GM19455 (cell line): ENCODE data around the gene MMD.
A peak's percentile ranks its signal among the peaks of the same experiment; 100 is the strongest.
"Not testable (repeated sequence)": the region's sequence is repeated elsewhere in the genome, so short reads cannot be mapped to it uniquely, and the experiment has no call there.

Source experiments
- ATAC-seq: cut with Tn5 transposase; IDR thresholded peaks from one replicate; pipeline ENCODE4 v1.9.1; 2021; ENCODE audit not compliant: unreplicated experiment

MMD gene

GRCh38 chr17:55444471-55445441 is 23.1 kb upstream of the MMD start:
- peak; percentile 59 for ATAC-seq

- no peak for ATAC-seq
Measured at GRCh38 chr17:55443904-55444303, 22.3 kb upstream of the MMD start.

- no peak for ATAC-seq
Measured at GRCh38 chr17:55442953-55443683, 21.5 kb upstream of the MMD start.

GRCh38 chr17:55442462-55442861 is 20.8 kb upstream of the MMD start:
- no peak for ATAC-seq

- no peak for ATAC-seq
Measured at GRCh38 chr17:55441544-55441943, 19.9 kb upstream of the MMD start.

- ATAC-seq: no peak
Measured at GRCh38 chr17:55440391-55440790, 18.8 kb upstream of the MMD start.

GRCh38 chr17:55437159-55437605 is 15.5 kb upstream of the MMD start:
- peak; percentile 79 for ATAC-seq

DNA sequence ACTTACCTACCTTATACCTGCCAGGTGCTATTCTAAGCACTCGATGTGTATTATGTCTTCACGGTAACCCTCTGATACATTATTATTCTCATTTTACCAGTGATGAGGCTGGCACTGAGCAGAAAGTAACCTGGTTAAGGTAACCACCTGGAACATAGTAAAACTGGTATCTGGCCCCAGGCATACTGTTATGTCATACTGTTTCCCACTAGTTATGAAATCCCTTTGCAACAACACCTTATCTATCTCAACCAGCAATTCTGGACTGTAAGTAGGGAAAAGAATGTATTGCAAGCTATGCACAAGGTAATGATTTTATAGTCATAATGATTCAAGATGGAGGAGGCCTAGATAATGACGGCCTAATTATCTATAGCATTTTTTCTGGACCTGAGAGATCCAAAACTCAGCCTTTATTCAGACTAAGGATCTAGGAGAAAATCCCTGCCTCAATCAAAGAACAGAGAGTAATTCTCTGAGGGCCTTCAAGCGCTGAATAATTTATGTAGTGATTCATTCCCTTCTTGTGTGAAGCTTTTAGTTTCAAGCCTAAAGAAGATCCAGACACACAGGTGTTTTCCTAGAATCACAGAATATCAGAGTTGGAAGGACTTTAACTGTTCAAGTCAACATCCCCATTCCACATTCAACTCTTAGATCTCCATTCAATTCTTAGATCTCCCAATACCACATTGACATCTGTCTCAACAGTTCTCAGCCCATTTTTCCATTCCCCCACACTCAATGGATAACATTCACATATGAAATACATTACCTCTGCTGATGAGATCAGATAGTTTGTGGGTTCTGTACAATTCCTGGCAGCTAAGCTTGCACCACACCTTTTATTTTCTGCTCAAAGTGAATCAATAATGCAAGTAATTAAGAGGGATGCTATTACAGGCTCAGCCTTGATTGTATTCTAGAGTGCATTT is 14.9 kb upstream of the MMD start:
- peak; percentile 10 for ATAC-seq

GRCh38 chr17:55435408-55435807 is 13.8 kb upstream of the MMD start:
- ATAC-seq: no peak

DNA sequence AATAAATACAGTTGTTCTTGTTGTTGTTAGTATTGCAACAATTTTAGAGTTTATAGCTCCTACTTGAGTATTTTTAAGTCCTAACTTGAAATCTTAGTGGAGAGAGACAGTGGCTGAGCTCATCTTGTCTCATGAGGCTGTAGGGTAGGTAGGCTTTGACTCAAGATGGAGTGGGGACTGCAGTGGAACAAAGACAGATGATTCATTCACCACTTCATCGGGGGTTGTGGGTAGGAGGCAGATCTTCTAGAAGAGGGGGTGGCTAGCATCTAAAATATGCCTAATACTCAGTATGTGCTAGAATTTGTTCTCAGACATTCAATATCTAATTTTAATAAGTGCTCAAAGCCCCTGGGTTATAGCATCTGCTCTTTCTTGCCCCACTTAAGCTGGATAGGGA is 13.1 kb upstream of the MMD start:
- ATAC-seq: no peak

GRCh38 chr17:55433629-55434422 is 12.2 kb upstream of the MMD start:
- ATAC-seq: no peak

GRCh38 chr17:55433029-55433628 is 11.5 kb upstream of the MMD start:
- no peak for ATAC-seq

GRCh38 chr17:55432358-55433028 is 10.9 kb upstream of the MMD start:
- ATAC-seq: no peak

DNA sequence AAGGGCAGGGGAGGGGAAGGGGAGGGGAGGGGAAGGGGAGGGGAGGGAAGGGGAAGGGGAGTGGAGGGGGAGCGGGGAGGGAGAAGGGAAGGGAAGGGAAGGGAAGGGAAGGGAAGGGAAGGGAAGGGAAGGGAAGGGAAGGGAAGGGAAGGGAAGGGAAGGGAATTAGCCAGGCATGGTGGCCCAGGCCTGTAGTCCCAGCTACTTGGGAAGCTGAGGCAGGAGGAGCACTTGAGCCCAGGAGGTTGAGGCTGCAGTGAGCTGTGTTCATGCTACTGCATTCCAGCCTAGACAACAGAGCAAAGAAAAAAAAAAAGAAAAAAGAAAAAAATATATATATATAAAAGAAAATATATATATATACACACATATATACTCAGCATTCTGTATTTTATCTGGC is 10.3 kb upstream of the MMD start:
- not testable (repeated sequence) for ATAC-seq

- ATAC-seq: no peak
Measured at GRCh38 chr17:55430541-55431288, 9.1 kb upstream of the MMD start.

DNA sequence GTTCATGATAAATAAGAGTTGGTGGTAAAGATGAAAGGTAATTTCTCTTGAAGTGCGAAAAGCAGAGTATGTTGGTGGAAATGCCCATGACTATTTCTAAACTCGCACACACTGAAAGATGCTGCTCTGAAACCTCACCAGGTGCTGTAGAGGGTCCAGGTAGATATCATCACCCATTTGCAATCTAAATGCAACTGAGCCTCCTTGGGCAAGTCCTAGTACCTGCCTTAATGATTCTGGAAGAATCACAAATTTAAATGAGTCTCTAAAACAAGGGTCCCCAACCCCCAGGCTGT is 5.9 kb upstream of the MMD start:
- peak; percentile 23 for ATAC-seq

- peak; percentile 51 for ATAC-seq
Measured at GRCh38 chr17:55426851-55427586, 5.4 kb upstream of the MMD start.
